ENCODE data around the gene ART5. TPM values are rescaled to one million over a fixed set of nuclear protein-coding genes. Genes with fewer than 3 reads are reported as not detected.

The ART5 gene, protein sequence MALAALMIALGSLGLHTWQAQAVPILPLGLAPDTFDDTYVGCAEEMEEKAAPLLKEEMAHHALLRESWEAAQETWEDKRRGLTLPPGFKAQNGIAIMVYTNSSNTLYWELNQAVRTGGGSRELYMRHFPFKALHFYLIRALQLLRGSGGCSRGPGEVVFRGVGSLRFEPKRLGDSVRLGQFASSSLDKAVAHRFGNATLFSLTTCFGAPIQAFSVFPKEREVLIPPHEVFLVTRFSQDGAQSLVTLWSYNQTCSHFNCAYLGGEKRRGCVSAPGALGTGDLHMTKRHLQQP
- not detected in 2 replicates for total RNA-seq

DNA sequence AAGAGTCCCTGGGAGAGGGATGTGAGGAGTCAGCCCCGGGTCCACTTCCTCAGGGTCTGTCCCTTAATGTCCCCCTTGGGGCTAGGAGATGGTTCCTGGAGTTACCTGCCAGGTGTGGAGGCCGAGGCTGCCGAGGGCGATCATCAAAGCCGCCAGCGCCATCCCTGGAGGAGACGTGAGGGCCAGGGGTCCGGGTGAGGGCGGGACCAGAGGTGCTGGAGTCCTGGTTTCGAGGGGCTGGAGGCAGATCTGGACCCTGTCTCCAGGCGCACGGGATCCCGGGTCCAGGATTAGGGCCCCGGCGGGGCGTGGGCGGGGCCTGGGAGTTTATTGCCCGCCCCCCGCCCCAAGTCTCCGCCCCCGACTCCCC, at the start of gene ART5:
ART5 (minus strand) TSS at position 292 of the 370 bp plus-strand sequence; CDS start at position 162, 130 bp downstream.

DNA sequence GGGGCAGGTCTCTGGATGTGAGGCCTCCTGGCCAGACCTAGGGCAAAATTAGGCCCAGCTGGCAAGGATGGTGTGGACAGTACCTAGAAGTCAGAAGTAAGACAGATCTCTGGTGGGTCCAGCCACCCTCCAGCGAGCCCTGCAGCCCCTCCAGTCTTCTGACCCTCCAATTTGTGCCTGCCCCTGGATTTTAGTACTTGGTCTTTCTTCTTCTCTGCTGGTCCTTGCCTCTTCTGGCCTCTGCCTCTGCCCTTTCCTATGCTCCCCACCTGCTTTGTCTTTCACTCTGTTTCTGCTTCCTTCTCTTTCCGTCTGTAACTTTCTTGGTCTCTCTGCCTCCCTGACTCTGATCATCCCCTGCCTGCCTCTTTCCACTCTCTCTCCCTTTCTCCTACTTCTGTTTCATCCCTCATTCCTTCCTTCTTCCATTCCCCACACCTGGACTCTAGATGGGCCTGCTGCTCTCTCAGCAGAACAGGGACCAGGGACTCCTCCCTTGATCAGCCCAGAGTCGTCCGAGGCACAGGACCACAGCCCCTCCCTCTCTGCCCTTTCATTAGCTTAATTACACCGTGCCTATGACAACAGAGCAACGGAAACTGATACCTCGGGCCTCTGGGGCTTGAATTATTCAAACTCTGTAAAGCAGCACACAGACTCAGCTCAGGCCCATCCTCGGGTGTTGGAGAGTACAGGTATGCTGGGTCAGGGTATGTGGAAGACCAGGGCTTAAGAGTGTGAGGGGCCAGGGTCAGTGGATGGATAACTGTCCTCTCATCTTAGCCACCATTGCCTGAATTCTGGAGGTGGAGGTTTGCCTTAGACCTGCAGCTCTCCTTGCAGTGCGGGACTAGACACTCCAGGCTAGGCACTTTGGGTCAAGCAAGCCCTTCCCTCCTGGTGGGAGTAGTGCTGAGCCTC, 29.8 kb upstream of the ART5 start, which contains the start of gene CHRNA10:
CHRNA10 (minus strand) TSS at position 51 of the 921 bp plus-strand sequence. CDS start 72 bp downstream, outside the sequence.

DNA sequence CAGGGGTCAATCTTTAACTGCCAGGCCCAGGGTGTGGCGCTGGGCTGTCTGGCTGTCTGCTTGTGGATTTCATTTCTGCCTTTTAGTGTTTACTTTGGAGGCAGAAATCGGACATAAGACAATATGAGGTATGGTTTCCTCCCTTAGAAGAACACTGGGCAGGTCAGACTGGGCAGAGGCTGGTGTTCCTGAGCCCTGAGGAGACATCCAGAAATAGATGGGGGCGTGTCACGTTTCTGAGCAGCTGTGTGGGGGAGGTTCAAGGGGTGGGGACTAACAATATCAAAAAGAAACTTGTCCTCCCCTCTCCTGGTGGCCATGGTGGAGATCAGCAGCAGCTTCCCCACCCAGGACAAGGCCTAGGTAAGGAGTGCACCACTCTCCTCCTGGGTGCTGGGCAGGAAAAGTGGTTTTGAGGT, 3.0 kb upstream of the ART5 start, which contains the start of gene ART1:
ART1 (plus strand) TSS at position 312 of the 419 bp plus-strand sequence. CDS start 14,086 bp downstream, outside the sequence.

Other genes starting within 250 kb of the ART5 start
- not detected in 2 replicates for gene ART1, start 3.1 kb upstream of the ART5 start, total RNA-seq
- 0.30 and 0.34 TPM in 2 replicates for gene CHRNA10, start 29.4 kb upstream of the ART5 start, total RNA-seq
- gene NUP98, start 155.6 kb upstream of the ART5 start, total RNA-seq: 95.0 and 111 TPM in 2 replicates
- 16.1 and 18.1 TPM in 2 replicates for gene PGAP2, start 166.6 kb upstream of the ART5 start, total RNA-seq
- 44.2 and 52.5 TPM in 2 replicates for gene RHOG, start 199.0 kb upstream of the ART5 start, total RNA-seq
- 13.1 and 13.7 TPM in 2 replicates for gene STIM1, start 213.7 kb upstream of the ART5 start, total RNA-seq